Kidney (tissue), 14 donors: ENCODE results near the gene CSTPP1. TPM values are rescaled to one million over a fixed set of nuclear protein-coding genes. Genes with fewer than 3 reads are reported as not detected.

ENCODE experiments used
- DNase-seq, 5 donors: peaks; one replicate each; pipeline ENCODE4 v3.0.0-alpha.2; 2013 to 2020
- FAIRE-seq: peaks from 2 replicates; lab custom pipeline; 2012; peaks lifted over from hg19 to GRCh38; lab: Jason Lieb, UNC
- H3K27ac ChIP-seq, 2 donors: one replicate each; pipeline ENCODE4 v1.7.0; 2013; ENCODE audit warnings: low read depth in 2 of 2, low read length in 2 of 2, inconsistent platforms in 1 of 2
- H3K27me3 ChIP-seq: one replicate; pipeline ENCODE4 v1.7.1; 2013; ENCODE audit warnings: low read length, inconsistent platforms; ENCODE audit not compliant: control insufficient read depth, insufficient read depth
- H3K36me3 ChIP-seq, 3 donors: one replicate each; pipeline versions ENCODE4 v1.7.0 to v1.7.1; 2013; ENCODE audit warnings: low read length in 3 of 3, control low read depth in 1 of 3, inconsistent platforms in 1 of 3; ENCODE audit not compliant: insufficient read depth in 3 of 3, control insufficient read depth in 2 of 3
- H3K4me1 ChIP-seq, 3 donors: one replicate each; pipeline versions ENCODE4 v1.7.0 to v1.7.1; 2013; ENCODE audit warnings: low read length in 3 of 3, inconsistent platforms in 1 of 3, low read depth in 1 of 3; ENCODE audit not compliant: control insufficient read depth in 2 of 3, insufficient read depth in 2 of 3
- H3K4me3 ChIP-seq, 3 donors: one replicate each; pipeline versions ENCODE4 v1.7.0 to v1.8.1; 2013; ENCODE audit warnings: low read length in 3 of 3, control low read depth in 1 of 3, inconsistent platforms in 1 of 3
- H3K9ac ChIP-seq, 3 donors: one replicate each; pipeline versions ENCODE4 v1.7.0 to v1.7.1; 2013; ENCODE audit warnings: low read length in 3 of 3, control low read depth in 1 of 3, inconsistent platforms in 1 of 3
- H3K9me3 ChIP-seq, 3 donors: one replicate each; pipeline versions ENCODE4 v1.7.0 to v1.7.1; 2013; ENCODE audit warnings: low read length in 3 of 3, control low read depth in 1 of 3, inconsistent platforms in 1 of 3; ENCODE audit not compliant: control insufficient read depth in 2 of 3, insufficient read depth in 1 of 3
- intact Hi-C: fragments of 100-400 bp; cut with DNase I; formaldehyde crosslinking; loops from one replicate; pipeline ENCODE4 v1.11.1; 2022
- polyA plus RNA-seq: library from polyadenylated mRNA; stranded (reverse); fragments of 350-450 nt; fragmentation: Illumina TruSeq; extraction: RNeasy Lipid Tissue Mini Kit (QIAGEN cat#74804); gene quantifications from one replicate; pipeline ENCODE4 v1.2.3, GENCODE V29; 2014; ENCODE audit warnings: low read depth, low replicate concordance; ENCODE audit not compliant: insufficient read depth
- total RNA-seq: library from RNA; stranded (reverse); fragmentation: NEBNext Ultra II Directional; extraction: Animal tissue kit (Norgen Biotek cat#: 25700); gene quantifications from one replicate; pipeline ENCODE4 v1.2.1, GENCODE V29; 2021
- TF ChIP-seq, protein P1 (sequence below): IDR thresholded peaks from 3 replicates; pipeline ENCODE4 v1.5.1; 2012; ENCODE audit warnings: mild to moderate bottlenecking, moderate library complexity, borderline replicate concordance; ENCODE audit not compliant: insufficient read depth; ENCODE audit errors: extremely low read depth
- donor health status: control.
- donor health status: control.
- donor health status: control.
- donor health status: control.
- donor health status: control.
- donor health status: DM: yes; HTN: yes; CAD: no.
- donor health status: Normal renal cell carcinoma (clear cell type).

Gene CSTPP1
- total and polyA plus RNA-seq, 2 donors from 2014 or later = 37.4 to 50.3 TPM

DNA sequence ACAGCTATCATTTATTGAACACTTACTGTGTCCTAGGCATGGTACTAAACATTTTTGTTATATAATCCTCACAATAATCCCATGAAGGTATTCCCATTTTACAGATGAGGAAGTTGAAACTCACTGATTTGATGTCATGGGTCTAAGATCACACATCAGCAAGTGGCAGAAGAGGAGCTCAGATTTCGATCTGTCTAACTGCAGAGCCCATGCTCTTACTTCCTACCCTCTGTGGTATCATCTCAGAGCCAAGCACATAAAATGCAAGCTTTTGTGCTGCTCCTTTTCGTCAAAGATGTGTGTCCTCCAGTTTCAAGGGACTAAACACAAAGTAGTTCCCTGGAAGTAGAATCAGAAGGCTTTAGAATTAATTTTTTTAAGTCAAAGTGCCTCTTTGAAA, 169.0 kb downstream of the CSTPP1 start:
- no peak for DNase-seq
- no peak for FAIRE-seq
- intact Hi-C loops = no loop called here
- Histone ChIP-seq H3K27me3 (no peaks in the 10 kb centered on the region), H3K36me3 (no peaks in the 10 kb centered on the region), H3K4me1 (peaks cover 0 to 3% (median 0%) of the 10 kb centered on the region in 3 donors), H3K4me3 (no peak overlapping the region), H3K27ac (no peak overlapping the region), H3K9ac (no peak overlapping the region), H3K9me3 (no peaks in the 10 kb centered on the region)
- TF ChIP-seq, protein P1, sequence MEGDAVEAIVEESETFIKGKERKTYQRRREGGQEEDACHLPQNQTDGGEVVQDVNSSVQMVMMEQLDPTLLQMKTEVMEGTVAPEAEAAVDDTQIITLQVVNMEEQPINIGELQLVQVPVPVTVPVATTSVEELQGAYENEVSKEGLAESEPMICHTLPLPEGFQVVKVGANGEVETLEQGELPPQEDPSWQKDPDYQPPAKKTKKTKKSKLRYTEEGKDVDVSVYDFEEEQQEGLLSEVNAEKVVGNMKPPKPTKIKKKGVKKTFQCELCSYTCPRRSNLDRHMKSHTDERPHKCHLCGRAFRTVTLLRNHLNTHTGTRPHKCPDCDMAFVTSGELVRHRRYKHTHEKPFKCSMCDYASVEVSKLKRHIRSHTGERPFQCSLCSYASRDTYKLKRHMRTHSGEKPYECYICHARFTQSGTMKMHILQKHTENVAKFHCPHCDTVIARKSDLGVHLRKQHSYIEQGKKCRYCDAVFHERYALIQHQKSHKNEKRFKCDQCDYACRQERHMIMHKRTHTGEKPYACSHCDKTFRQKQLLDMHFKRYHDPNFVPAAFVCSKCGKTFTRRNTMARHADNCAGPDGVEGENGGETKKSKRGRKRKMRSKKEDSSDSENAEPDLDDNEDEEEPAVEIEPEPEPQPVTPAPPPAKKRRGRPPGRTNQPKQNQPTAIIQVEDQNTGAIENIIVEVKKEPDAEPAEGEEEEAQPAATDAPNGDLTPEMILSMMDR = no peak

DNA sequence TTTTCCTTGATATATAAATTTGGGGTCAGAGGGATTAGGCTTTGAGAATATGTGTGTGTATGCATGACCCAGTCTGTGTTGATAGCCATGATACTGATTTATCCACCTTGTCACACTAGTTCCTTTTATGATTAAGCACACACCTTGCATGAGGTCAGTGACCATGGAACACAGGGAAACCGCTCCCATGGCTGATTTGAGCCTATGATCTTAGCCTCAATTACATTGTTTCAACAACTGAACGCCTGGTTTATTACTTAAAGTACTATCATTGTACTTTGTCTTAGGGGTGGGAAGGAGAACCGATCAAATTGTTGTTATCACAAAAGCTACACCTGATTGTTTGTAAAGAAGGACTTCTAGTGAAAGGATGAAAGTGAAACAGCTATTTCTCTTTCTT, 169.4 kb downstream of the CSTPP1 start:
- intact Hi-C loops = no loop called here
- Histone ChIP-seq H3K4me3 (no peak overlapping the region), H3K27ac (no peak overlapping the region), H3K4me1 (peaks cover 0 to 3% (median 0%) of the 10 kb centered on the region in 3 donors), H3K27me3 (no peaks in the 10 kb centered on the region), H3K36me3 (no peaks in the 10 kb centered on the region), H3K9ac (no peak overlapping the region), H3K9me3 (no peaks in the 10 kb centered on the region)
- TF ChIP-seq, protein P1 = no peak
- FAIRE-seq (no peak), DNase-seq (no peak)

DNA sequence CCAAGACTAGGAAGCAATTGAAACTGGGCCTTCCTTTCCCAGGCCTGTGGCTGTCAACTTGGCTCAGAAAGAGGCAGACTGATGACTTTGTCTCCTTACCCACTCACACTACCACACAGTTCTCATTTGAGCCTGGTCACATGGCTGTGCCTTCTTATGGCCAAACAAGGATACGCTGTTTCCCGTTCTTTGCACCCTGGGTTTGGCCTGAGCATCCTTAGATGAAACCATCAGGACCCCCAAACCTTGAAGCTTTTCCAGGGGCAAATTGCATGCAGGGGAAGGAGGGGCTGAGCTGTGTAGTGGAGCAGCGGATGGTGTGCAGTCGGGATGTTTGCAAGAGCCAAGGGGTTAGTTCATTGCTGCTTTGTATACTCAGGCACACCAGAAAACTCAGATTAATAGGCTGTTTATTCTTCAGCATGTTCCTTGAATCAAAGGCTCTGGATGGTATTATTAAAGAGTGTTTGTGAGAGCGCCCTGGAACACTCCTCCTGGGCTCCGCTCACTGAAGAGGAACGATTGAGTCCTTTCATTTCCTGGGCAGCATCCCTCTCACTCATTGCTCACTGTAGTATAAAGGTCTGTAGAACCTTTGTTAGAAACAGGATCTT, 170.3 kb downstream of the CSTPP1 start:
- peak in 4 of 5 donors; percentile 35 to 64 (median 50) for DNase-seq
- Histone ChIP-seq H3K27me3 (no peaks in the 10 kb centered on the region), H3K9ac (no peak overlapping the region), H3K4me1 (peaks cover 0 to 3% (median 0%) of the 10 kb centered on the region in 3 donors), H3K27ac (no peak overlapping the region), H3K4me3 (no peak overlapping the region), H3K36me3 (no peaks in the 10 kb centered on the region), H3K9me3 (no peaks in the 10 kb centered on the region)
- intact Hi-C loops = no loop called here
- TF ChIP-seq, protein P1 = no peak
- no peak for FAIRE-seq
